HG03354 (cell line): ENCODE results near the gene CNTN5.
"Not testable (repeated sequence)": the region's sequence is repeated elsewhere in the genome, so short reads cannot be mapped to it uniquely, and the experiment has no call there.

Experiments used
- ATAC-seq: cut with Tn5 transposase; IDR thresholded peaks from one replicate; pipeline ENCODE4 v1.9.1; 2021; ENCODE audit warnings: mild to moderate bottlenecking; ENCODE audit not compliant: unreplicated experiment, poor library complexity, severe bottlenecking

Gene CNTN5

GRCh38 chr11:99814021-99814420, 793.3 kb downstream of the CNTN5 start:
- no peak for ATAC-seq

GRCh38 chr11:99814738-99815137, 794.0 kb downstream of the CNTN5 start:
- no peak for ATAC-seq

- no peak for ATAC-seq
Observed at GRCh38 chr11:99818991-99819390, 798.2 kb downstream of the CNTN5 start.

GRCh38 chr11:99822846-99823565, 802.3 kb downstream of the CNTN5 start:
- ATAC-seq: no peak

GRCh38 chr11:99836739-99837138, 816.0 kb downstream of the CNTN5 start:
- ATAC-seq: not testable (repeated sequence)

GRCh38 chr11:99841885-99842284, 821.1 kb downstream of the CNTN5 start:
- ATAC-seq: no peak

GRCh38 chr11:99865951-99866350, 845.2 kb downstream of the CNTN5 start:
- no peak for ATAC-seq

GRCh38 chr11:99881610-99882009, 860.9 kb downstream of the CNTN5 start:
- ATAC-seq: no peak

- ATAC-seq: no peak
Observed at GRCh38 chr11:99884750-99885149, 864.0 kb downstream of the CNTN5 start.

- ATAC-seq: no peak
Observed at GRCh38 chr11:99887481-99887880, 866.7 kb downstream of the CNTN5 start.

GRCh38 chr11:99893811-99894210, 873.1 kb downstream of the CNTN5 start:
- no peak for ATAC-seq

- ATAC-seq: no peak
Observed at GRCh38 chr11:99901175-99901574, 880.4 kb downstream of the CNTN5 start.

GRCh38 chr11:99911116-99911515, 890.4 kb downstream of the CNTN5 start:
- ATAC-seq: no peak

GRCh38 chr11:99916078-99916477, 895.3 kb downstream of the CNTN5 start:
- no peak for ATAC-seq

GRCh38 chr11:99918761-99919160, 898.0 kb downstream of the CNTN5 start:
- ATAC-seq: no peak

GRCh38 chr11:99920956-99921355, 900.2 kb downstream of the CNTN5 start:
- no peak for ATAC-seq

- ATAC-seq: no peak
Observed at GRCh38 chr11:99925968-99926367, 905.2 kb downstream of the CNTN5 start.

- no peak for ATAC-seq
Observed at GRCh38 chr11:99932684-99933083, 911.9 kb downstream of the CNTN5 start.

GRCh38 chr11:99934008-99934407, 913.3 kb downstream of the CNTN5 start:
- ATAC-seq: no peak

- ATAC-seq: no peak
Observed at GRCh38 chr11:99937330-99937729, 916.6 kb downstream of the CNTN5 start.

GRCh38 chr11:99952816-99953215, 932.1 kb downstream of the CNTN5 start:
- ATAC-seq: no peak

GRCh38 chr11:99960536-99960935, 939.8 kb downstream of the CNTN5 start:
- ATAC-seq: no peak
